Fibroblast of villous mesenchyme (primary cell): ENCODE results near the gene SEMA3F. TPM values are rescaled to one million over a fixed set of nuclear protein-coding genes. Genes with fewer than 3 reads are reported as not detected.

Experiments used
- DNase-seq: peaks from one replicate; pipeline ENCODE4 v3.0.0-alpha.2; 2010; ENCODE audit warnings: low read depth
- H3K4me3 ChIP-seq: 2 replicates; pipeline ENCODE4 v1.5.1; 2011; ENCODE audit warnings: low read depth, mild to moderate bottlenecking, low read length
- total RNA-seq: library from RNA; depleted of rRNA; stranded (reverse); fragments of >200 nt; gene quantifications from 2 replicates; pipeline ENCODE4 v1.2.3, GENCODE V29; 2012
- TF ChIP-seq, protein P1 (sequence below): IDR thresholded peaks from 2 replicates; pipeline ENCODE4 v1.5.1; 2012; ENCODE audit warnings: low read depth, mild to moderate bottlenecking, low read length; ENCODE audit not compliant: insufficient read depth

Gene SEMA3F
- total RNA-seq, 1 donor: 0.86 TPM

DNA sequence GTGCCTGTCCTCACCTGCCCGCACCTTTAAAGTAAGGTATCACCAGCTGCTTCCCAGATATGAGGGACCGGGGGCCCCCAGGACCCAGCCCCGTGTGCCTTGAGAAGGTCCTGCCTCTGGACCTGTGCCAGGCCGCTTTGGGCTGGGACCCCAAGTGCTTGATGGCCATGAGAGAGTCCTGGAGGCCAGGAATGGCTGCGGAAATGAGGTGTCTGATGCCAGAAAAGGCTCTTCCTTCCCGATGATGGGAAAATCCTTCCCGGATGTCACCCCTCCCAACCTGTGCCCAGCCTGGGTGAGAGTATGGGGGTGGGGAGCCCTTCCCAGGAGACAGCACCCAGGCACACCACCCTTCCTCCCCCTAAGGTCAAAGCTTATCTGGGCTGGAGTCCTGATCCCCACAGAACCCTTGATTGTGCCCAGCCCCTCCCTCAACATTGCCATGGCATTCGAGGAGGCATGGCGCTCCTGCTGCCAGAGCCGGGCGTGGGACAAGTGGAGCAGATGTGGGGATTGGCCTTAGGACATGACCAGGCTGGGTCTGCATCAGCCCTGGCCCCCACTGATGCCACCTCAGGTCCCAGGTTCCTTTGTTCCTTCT is 14.2 kb downstream of the SEMA3F start:
- TF ChIP-seq, protein P1, sequence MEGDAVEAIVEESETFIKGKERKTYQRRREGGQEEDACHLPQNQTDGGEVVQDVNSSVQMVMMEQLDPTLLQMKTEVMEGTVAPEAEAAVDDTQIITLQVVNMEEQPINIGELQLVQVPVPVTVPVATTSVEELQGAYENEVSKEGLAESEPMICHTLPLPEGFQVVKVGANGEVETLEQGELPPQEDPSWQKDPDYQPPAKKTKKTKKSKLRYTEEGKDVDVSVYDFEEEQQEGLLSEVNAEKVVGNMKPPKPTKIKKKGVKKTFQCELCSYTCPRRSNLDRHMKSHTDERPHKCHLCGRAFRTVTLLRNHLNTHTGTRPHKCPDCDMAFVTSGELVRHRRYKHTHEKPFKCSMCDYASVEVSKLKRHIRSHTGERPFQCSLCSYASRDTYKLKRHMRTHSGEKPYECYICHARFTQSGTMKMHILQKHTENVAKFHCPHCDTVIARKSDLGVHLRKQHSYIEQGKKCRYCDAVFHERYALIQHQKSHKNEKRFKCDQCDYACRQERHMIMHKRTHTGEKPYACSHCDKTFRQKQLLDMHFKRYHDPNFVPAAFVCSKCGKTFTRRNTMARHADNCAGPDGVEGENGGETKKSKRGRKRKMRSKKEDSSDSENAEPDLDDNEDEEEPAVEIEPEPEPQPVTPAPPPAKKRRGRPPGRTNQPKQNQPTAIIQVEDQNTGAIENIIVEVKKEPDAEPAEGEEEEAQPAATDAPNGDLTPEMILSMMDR: no peak
- DNase-seq: no peak
- H3K4me3 ChIP-seq: no peak overlapping the region

DNA sequence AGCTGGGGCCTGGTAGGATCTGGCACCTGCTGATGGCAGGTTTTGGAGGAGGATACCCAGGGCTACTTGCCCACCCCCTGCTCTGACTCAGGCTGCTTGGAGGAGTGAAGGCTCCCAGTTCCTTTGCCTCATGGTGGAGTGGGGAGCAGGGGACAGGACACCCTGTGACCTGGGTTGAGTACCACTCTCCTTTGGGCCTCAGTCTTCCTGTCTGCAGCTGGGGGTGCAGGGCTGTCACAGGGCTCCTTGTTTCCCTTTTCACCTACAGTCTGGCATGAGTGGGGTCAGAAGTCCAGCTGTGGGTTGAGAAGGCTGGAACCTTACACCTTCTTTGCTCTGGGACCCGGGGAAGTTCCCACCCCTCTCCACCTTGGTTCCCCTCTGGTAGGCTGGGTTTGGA is 14.7 kb downstream of the SEMA3F start:
- TF ChIP-seq, protein P1: no peak
- no peak for DNase-seq
- H3K4me3 ChIP-seq: no peak overlapping the region

DNA sequence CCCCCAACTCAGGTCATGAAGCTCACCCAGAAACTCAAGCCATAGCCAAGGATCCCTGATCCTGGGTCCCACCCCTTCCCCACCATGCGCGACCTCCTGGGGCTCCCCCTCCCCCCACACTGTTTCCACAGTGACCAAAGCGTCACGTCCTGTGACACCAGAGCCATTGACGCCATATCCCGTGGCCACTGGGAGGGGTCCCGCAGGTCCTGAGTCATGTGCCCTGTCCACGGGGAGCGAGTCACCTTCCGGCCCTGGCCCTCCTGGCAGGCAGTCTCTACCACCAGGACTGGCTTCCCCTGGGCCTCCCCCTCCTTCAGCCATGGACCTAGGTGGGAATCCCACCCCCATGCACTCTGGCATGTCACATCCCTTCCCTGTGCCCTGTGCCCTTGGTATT is 15.6 kb downstream of the SEMA3F start:
- TF ChIP-seq, protein P1: no peak
- no peak overlapping the region for H3K4me3 ChIP-seq
- peak; percentile 12 for DNase-seq

DNA sequence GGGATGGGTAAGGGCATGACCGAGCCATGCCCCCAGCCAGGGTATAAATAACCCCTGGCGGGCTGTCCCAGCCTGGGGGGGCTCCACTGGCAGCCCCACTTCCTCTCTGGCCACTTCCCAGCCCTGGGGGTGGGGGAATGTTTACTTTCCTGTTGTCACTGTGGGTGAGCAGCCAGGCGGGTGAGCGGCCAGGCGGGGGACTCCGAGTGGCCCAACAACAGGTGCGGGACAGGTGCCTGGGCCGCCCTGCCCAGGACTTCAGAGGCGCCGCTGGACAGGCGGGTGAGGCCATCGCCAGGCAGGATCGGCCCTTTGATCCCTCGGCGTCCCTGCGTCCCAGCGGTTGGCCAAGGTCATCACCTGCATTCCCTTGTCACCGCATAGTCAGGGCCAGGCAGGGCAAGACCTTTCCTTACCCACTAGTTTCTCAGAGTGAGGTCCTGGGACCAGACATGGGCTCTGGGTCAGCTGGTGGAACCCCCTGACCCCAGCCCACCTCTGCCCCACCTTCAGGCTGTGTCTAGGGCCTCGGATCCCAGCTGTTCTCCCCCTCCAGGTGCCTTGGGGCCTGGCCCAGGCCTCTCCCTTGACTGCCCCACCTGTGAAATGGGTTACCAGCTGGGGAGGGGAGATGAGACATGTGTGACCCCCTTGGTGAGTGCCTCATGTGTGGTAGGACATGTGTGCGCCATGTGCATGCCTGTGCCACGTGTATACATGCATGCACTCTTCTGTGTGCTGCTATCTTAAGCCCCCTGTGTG is 16.6 kb downstream of the SEMA3F start:
- TF ChIP-seq, protein P1: no peak
- no peak overlapping the region for H3K4me3 ChIP-seq
- no peak for DNase-seq

DNA sequence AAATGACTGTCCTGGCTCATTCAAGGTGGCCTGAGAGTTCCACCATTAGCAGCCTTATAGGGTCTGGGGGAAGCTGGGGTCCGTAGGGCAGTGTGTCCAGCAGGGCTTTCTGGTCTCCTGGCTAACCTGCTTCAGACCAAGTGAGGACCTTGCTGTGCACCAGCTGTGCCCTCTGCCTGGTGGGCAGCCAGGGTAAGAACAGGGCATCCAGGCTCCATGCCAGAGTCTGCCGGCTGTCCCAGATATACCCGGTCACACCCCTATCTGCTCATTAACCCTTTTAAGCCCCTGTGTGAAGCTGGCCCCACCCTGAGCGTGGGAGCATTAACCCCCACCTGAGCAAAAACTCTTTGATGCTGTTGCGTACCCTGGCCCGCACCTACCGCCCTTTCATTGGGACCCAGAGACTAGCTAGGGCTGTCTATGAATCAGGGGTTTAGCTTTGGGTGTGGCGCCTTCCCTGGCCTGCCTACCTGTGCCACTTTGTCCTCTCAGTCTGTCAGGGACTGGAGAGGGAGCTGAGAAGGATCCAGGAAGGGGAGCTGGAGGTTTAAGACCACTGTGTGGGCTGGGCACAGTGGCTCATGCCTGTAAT is 17.6 kb downstream of the SEMA3F start:
- TF ChIP-seq, protein P1: no peak
- no peak for DNase-seq
- H3K4me3 ChIP-seq: no peak overlapping the region

DNA sequence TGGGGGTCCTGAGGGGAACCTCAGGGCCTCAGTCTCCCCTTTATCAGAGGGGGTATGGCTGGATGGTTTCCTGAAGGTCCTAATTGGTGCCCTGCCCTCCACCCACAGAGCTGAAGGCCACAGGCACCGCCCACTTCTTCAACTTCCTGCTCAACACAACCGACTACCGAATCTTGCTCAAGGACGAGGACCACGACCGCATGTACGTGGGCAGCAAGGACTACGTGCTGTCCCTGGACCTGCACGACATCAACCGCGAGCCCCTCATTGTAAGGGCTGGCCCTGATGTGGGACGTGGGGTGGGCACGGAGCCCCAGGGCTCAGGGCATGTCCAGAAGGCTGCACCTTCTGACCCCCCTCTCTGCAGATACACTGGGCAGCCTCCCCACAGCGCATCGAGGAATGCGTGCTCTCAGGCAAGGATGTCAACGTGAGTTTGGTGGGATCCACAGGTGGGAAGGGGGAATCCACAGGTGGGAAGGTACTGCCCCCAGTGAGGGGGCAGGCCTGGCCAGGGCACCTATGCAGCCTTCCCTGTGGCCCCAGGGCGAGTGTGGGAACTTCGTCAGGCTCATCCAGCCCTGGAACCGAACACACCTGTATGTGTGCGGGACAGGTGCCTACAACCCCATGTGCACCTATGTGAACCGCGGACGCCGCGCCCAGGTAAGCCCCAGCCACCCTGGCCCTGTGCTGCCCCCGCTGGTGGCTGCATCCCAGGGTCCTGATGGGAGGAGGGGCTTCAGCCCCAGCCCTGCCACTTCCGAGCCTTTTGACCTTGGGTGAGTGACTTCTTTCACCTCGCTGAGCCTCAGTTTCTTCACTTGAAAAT is 18.8 kb downstream of the SEMA3F start:
- H3K4me3 ChIP-seq: no peak overlapping the region
- no peak for DNase-seq
- TF ChIP-seq, protein P1: no peak
